GM12872 (cell line): ENCODE results near the gene XAF1.
A peak's percentile ranks its signal among the peaks of the same experiment; 100 is the strongest.

Experiments used
- TF ChIP-seq, protein P1 (sequence below): IDR thresholded peaks from 3 replicates; pipeline ENCODE4 v1.5.1; 2011; ENCODE audit warnings: low read depth, mild to moderate bottlenecking, low read length, moderate library complexity; ENCODE audit not compliant: insufficient read depth

Gene XAF1

DNA sequence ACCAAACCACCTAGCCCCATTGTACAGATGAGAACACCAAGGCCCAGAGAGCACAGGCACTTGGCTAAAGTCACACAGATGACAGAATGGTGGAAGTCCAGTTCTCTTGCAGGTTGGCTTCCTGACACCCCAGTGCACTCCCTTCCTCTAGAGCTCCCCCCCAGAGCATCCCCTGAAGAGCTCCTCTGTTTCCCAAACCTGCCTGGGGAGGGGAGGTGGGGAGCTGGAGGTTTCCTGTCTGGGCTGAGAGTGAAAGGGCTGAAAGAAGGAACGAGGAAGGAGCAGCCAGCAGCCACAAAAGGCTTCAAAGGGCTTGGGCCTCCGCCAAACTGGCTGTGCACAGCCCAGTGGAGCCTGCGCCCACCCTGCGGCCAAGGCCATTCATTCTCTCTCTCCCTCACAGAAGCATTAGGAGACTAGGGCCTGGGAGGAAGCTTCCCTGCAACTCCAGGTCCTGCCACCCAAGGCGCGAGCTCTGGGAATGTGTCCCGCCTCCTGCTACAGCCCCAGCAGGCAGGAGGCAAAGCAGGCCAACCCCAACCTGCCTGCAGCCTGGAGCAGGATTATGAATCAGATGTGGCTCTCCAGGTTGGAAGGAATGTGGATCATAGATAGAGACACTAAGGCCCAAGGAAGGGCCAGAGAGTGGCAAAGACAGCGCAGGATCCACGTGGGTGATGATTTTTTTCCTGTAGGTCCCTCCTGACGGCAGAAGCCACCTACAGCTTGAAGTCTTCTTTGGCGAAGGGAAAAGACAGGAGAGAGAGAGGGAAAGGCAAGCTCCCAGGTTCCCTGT is 43.6 kb upstream of the XAF1 start:
- TF ChIP-seq, protein P1, sequence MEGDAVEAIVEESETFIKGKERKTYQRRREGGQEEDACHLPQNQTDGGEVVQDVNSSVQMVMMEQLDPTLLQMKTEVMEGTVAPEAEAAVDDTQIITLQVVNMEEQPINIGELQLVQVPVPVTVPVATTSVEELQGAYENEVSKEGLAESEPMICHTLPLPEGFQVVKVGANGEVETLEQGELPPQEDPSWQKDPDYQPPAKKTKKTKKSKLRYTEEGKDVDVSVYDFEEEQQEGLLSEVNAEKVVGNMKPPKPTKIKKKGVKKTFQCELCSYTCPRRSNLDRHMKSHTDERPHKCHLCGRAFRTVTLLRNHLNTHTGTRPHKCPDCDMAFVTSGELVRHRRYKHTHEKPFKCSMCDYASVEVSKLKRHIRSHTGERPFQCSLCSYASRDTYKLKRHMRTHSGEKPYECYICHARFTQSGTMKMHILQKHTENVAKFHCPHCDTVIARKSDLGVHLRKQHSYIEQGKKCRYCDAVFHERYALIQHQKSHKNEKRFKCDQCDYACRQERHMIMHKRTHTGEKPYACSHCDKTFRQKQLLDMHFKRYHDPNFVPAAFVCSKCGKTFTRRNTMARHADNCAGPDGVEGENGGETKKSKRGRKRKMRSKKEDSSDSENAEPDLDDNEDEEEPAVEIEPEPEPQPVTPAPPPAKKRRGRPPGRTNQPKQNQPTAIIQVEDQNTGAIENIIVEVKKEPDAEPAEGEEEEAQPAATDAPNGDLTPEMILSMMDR: no peak

- TF ChIP-seq, protein P1: no peak
Measured at GRCh38 chr17:6712854-6713129, 43.1 kb upstream of the XAF1 start.

DNA sequence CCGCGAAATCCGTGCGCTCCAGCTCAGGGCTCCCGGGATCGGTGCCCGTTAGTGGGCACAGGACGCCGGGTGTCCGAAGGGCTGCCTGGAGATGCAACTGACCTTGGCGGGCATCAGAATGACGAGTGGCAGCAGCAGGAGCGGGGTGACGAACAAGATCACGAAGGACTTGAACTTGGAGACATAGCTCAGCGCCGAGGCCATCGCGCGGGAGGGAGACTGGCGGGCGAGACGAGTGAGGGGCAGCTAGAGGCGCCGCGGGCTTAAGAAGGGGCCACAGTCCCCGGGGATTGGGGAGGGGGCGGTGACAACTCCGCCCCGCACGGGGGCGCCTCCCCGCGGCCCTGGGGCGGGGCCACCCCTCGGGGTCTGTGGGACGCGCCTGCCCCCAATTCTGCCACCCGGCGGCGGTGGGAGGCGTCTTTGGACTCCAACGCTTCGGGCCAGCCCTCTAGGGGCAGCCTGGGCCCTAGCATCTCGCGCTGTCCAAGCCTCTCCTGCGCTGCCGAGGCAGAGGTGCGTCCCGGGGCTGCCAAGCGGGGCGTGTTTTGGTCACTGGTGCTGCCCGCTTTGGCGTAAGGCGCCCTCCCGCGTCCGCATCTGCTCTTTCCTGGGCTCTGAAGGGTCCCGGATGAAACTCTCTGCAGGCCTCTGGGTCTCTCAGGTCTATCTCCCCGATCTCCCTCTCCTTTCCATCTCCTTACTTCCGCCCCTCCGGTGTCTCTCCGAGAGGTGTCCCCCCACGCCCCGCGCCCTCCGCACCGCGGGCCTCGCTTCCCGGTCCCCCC is 42.5 kb upstream of the XAF1 start, which contains the start of gene SLC13A5:
Gene SLC13A5, minus strand, starts transcription at position 240 of the 788 bp plus-strand sequence. Its CDS starts 36 bp downstream, at position 204.
- TF ChIP-seq, protein P1: peak; percentile 40; the same call in 2 of the 3 replicates

GRCh38 chr17:6713918-6714271 is 42.0 kb upstream of the XAF1 start:
- TF ChIP-seq, protein P1: no peak

DNA sequence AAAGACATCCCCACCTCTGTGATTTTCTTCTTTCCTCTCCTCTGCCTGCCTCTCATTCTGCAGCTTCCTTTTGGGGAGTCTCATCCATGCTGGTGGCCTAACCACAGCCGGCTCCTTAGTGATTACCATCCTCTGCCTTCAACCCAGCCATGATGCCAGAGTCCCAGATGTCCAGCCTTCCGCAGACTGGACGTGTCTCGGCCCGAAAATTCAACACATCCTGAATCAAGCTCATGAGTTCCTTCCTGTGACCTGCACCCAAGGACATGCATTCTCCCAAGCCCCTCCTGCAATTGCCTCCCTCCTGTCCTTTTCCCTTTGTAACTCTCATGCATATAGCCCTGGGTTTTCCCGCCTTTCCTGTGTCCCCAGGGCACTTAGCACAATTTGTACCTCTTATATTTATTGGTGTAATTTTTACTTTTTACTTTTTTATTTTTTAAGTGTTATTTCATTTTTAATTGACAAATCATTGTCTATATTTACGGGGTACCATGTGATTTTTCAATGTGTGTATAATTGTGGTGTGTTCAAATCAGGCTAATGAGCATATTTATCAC is 41.5 kb upstream of the XAF1 start:
- TF ChIP-seq, protein P1: no peak

DNA sequence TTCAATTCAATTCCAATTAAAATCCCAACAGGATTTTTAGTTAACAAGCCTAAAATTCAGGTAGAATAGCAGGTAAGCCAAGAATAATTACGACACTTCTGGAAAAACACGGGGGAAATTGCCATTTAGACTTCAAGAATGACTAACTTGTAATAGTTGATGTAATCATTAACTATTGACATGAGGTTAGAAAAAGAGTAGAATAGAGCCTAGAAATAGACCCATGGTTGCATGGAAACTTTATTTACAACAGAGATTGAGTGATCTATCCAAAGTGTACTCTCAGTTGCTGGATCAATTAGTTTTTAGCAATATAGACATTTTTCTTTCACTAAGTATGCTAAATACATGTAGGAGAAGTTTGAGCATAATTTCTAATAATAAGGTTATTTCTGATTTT is 39.1 kb upstream of the XAF1 start:
- TF ChIP-seq, protein P1: no peak

- TF ChIP-seq, protein P1: no peak
Measured at GRCh38 chr17:6721744-6722143, 34.1 kb upstream of the XAF1 start.
